ENCODE measurements around the gene HIP1. TPM values are rescaled to one million over a fixed set of nuclear protein-coding genes. Genes with fewer than 3 reads are reported as not detected.
"Not testable (repeated sequence)": the region's sequence is repeated elsewhere in the genome, so short reads cannot be mapped to it uniquely, and the experiment has no call there.

Gene HIP1
- total RNA-seq, 4 donors from 2014 or later, result 24.9 to 51.2 (median 27.2) TPM

GRCh38 chr7:75735581-75736350 is 3.0 kb downstream of the HIP1 start:
- no peak for TF ChIP-seq CTCF (IDR thresholded peaks at IDR 0.05)
- no peak for ATAC-seq (ENCODE audit: low FRiP score)

GRCh38 chr7:75734586-75735458 is 3.9 kb downstream of the HIP1 start:
- DNase-seq (ENCODE audit: low spot score) (no peak), ATAC-seq (ENCODE audit: low FRiP score) (no peak)
- TF ChIP-seq CTCF (IDR thresholded peaks at IDR 0.05), result no peak

More at GRCh38 chr7:75735581-75736350, 3.0 kb downstream of the HIP1 start:
- no peak for DNase-seq (ENCODE audit: low spot score)

- ATAC-seq (ENCODE audit: low FRiP score), result peak; percentile 52
- DNase-seq (ENCODE audit: low spot score), result no peak
- no peak for TF ChIP-seq CTCF (IDR thresholded peaks at IDR 0.05)
These were observed 5.7 kb downstream of the HIP1 start for GRCh38 chr7:75732764-75733630.

GRCh38 chr7:75732016-75732521 is 6.7 kb downstream of the HIP1 start:
- no peak for TF ChIP-seq CTCF (IDR thresholded peaks at IDR 0.05)
- no peak for ATAC-seq (ENCODE audit: low FRiP score)
- no peak for DNase-seq (ENCODE audit: low spot score)

- no peak for TF ChIP-seq CTCF (IDR thresholded peaks at IDR 0.05)
- DNase-seq (ENCODE audit: low spot score), result no peak
- no peak for ATAC-seq (ENCODE audit: low FRiP score)
These were observed 8.9 kb downstream of the HIP1 start for GRCh38 chr7:75729851-75730274.

- ATAC-seq (ENCODE audit: low FRiP score) (peak; percentile 44), DNase-seq (ENCODE audit: low spot score) (no peak)
- TF ChIP-seq CTCF (IDR thresholded peaks at IDR 0.05), result no peak
These were observed 10.7 kb downstream of the HIP1 start for GRCh38 chr7:75727881-75728593.

GRCh38 chr7:75727351-75727750 is 11.4 kb downstream of the HIP1 start:
- not testable (repeated sequence) for ATAC-seq (ENCODE audit: low FRiP score); DNase-seq (ENCODE audit: low spot score)

All from omental fat pad (tissue), 4 donors.